HL-60/S4 (cell line): Measurements from ENCODE around the gene TMEM132D.

ENCODE experiments used
- in situ Hi-C: fragments of 300-500 bp; cut with MboI; formaldehyde crosslinking; loops from 2 replicates; pipeline ENCODE4 v1.14.3; 2022; ENCODE audit warnings: low sequenced_read_pairs

TMEM132D gene

DNA sequence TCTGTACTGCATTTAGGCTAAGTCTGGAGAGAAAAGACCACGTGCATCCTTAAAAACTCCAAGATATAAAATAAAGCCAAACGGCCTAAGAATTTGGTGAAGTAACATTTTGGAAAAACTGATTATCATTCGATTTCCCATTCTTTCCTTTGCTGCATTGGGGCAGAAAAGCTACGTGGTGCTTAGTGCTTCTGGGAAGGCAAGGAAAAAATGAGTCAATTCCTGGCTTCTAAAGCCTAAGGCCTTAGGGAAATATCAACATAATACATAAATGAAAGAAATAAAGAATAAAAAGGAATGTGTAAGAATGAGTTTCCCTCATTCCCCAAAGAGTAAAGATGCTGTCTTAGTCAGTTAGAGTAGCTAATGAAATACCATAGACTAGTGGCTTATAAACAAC is 530.1 kb downstream of the TMEM132D start:
- in situ Hi-C loops, result no loop called here

DNA sequence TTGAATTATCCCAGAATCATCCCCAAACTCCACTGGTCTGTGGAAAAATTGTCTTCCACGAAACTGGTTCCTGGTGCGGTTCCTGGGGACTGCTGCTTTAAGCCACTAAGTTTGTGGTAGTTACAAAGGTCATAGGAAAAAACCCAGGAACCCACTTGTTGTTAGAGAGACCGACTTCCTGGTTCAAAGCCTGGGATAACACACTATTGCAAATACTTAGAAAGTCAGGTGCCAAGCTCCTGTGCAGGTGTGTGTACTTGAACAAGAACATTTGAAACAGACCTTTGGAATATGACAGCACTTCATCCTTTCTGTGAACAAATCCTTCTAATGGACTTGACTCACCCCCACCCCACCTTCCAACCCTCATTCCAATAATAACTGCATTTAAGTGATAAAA is 530.9 kb downstream of the TMEM132D start:
- in situ Hi-C loops, result no loop called here

DNA sequence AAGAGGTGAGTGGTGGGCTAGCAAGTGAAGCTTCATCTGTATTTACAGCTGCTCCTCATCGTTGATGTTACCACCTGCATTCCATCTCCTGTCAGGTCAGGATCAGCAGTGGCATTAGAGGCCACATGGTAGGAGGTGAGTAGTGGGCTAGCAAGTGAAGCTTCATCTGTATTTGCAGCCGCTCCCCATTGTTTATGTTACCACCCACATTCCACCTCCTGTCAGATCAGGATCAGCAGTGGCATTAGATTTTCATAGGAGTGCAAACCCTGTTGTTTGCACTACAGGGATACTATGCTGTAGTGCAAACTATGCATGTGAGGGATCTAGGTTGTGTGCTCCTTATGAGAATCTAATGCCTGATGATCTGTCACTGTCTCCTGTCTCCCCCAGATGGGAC is 531.5 kb downstream of the TMEM132D start:
- in situ Hi-C loops, result no loop called here

DNA sequence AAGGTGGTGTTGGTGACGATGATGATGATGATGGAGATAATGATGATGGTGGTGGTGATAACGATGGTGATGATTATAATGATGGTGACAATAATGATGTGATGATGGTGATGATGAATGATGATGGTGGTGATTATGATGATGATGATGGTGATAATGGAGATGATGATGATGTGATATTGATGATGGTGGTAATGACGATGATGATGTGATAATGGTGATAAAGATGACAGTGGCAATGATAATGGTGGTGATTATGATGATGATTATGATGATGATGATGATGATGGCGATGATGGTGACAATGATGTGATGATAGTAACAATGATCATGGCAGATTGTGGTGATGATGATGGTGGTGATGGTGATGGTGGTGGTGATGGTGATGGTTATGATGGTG is 532.6 kb downstream of the TMEM132D start:
- in situ Hi-C loops, result no loop called here

DNA sequence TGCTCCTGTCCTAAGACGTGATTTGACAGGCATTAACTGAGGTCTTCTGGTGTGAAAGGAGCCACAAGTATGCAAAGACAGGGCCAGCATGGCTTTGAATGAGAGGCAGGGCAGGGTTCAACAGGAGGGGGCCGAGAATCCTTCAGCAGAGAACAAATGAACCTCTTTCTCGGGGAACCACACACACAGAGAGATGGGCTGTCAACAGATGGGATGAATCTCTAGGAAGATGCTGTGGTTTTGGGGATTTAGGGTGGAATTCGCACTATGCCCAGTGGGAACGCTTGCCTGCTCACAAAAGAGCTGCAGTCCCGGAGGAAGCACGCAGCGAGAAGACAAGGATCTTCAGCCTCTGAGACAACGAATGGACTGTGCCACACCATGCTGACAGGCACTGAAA is 537.2 kb downstream of the TMEM132D start:
- in situ Hi-C loops, result no loop called here

DNA sequence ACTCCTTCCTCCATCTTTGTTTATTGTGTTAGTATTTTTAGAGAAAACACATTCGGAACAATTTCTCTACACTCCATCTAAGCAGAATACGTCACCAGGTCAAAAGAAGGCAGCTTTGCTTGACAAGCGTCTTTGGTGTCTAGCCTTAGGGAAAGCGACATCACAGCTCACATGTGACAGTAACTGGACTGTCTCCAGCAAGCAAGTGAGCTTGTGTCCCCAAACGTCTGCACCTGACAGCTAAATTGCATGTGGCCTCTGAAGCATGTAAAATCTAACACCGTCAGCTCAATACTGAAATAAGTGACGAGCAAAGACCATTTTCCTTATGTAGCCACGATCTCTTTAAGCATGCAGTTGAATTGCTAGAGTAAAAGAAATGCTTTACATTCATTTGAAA is 540.8 kb downstream of the TMEM132D start:
- in situ Hi-C loops, result no loop called here

DNA sequence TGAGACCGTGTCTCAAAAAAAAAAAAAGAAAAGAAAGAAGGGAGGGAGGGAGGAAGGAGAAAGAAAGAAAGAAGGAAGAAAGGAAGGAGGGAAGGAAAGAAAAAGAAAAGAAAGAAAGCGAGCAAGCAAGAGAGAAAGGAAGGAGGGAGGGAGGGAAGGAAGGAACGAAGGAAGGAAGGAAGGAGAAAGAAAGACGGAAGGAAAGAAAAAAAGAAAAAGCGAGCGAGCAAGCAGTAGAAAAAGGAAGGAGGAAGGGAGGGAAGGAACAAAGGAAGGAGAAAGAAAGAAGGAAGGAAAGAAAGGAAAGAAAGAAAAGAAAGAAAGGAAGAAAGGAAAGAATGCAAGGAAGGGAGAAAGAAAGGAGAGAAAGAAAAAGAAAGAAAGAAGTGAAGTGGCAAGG is 546.6 kb downstream of the TMEM132D start:
- in situ Hi-C loops, result no loop called here

DNA sequence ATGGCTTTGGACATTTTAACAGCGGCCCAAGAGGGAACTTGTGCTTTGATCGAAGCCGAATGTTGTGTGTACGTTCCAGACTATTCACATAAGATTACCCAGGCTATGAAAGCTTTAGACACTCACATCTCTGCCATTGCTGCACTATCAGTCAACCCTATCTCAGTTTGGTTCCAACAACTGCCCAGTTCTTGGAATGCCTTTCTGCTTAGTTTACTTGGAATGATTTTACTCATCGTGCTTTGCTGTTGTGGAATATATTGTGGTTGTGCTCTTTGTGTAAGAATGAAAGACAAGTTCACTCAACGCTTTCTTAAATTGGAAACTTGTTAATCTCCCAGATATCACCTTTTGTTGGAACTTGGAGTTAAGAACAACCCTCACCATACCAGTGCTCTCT is 552.3 kb downstream of the TMEM132D start:
- in situ Hi-C loops, result no loop called here

DNA sequence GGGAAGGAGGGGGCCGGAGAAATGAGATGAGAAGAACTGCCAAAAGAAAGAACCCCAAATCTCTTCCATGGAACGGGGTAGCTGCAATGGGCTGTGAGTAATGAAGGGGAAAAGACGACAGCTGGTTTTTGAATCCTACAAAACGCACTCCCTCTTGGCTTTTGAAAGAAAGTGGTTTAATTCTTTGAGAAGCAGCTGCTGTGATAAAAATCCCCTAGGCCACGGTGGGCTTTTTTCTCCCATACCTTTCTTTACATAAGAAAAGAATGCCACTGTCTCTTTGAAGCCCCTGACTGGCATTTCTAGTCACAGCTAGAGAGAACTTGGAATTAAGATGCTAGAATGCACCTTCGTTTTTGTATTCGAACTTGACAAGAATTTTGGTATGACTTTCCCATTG is 564.5 kb downstream of the TMEM132D start:
- in situ Hi-C loops, result no loop called here

DNA sequence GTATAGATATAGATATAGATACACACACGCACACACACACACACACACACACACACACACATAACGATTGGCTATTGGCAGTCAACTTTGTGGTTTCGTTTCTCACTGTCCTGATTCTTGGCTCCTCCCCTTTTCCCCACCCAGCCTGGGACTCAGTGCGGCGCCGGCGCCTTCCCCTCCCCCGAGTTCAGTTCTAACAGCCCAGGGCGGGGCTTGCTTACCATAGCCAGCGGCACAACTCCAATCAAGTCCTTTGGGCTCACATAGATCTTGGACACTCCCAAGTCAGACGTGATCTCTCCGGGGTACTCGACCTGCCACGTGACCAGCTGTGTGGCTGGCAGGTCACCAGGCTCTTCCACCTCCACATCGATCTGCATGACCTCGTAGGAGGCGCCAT is 566.4 kb downstream of the TMEM132D start:
- in situ Hi-C loops, result no loop called here

DNA sequence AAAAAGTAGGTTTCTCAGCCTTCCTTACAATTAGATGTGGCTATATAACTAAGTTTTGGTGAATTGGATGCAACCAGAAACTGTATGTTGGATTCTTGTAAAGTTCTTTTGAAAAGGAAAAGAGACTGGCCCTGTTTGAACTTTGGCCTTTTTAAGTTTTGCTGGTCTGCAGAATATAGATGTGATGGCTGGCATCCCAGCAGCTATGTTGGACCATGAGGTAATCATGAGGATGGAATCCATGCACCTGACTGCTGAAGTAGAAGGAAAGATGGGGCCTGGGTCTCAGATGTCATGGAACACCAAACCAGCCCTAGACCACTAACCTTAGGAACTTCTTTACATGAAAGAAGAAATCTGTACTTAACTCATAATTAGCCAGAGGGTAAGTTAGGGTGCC is 568.1 kb downstream of the TMEM132D start:
- in situ Hi-C loops, result no loop called here

DNA sequence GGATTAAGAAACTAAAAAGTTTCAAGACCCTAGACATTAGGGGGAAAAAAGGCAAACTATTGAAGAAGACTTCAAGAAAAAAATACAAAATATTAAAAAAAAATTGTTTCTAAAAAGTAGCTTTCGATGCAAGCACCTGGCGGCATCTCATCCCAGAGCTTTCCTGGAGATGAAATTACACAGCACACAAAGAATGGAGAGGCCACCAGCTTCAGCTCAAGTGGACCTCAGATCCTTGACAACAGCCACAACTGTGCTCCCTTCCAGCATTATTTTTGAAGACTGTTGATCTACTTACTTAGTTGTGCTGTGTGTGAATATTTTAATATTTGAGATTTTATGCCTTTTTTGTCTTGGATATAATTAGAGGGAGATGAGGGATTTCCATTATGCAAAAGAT is 571.5 kb downstream of the TMEM132D start:
- in situ Hi-C loops, result no loop called here

DNA sequence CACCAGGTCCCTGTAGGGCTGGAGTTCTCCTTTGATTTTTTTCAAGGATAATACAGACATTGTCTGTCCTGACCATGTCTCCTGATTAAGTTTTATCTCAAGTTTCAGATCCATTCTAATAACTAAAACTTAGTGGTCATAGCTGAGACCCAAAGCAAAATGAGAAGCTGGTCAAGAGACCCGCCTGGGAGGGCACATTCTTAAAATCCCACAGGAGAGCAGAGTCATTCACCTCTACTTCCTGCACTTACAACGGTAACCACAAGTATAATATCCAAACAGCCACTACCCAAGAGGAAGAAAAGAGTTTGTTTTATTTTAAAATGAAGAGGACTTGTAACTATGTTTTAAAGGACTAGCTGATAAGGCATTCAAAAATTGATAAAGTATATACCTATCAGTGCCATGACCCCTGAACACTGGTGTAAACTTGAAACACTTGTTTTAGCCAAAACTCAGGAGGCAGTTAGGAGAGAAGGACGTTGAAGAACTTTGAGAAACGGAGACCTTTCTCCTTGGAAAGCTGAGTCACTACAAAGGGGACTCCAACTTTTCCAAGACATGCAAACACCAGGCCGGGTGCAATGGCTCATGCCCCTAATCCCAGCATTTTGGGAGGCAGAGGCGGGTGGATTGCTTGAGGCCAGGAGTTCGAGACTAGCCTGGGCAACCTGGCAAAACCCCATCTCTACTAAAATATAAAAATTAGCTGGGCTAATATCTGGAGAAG is 572.3 kb downstream of the TMEM132D start:
- in situ Hi-C loops, result no loop called here

DNA sequence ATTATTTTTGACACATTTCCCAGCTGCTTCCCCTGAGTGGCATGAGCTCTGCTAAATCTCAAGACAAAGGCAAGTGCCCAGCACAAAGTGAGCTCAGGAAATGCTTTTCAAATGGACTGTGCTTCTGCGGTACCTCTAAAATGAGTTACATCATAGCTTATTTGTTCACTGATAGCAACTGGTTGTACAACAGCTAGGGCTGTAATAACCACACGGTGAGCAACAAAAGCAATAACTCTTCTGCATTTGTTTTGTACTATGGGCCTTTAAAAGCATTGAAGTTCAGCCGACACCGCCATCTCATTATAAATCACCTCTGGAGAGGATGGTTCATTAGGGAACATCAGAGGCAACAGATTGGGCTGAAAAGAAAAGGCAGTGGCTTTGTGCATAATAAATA is 575.6 kb downstream of the TMEM132D start:
- in situ Hi-C loops, result no loop called here

DNA sequence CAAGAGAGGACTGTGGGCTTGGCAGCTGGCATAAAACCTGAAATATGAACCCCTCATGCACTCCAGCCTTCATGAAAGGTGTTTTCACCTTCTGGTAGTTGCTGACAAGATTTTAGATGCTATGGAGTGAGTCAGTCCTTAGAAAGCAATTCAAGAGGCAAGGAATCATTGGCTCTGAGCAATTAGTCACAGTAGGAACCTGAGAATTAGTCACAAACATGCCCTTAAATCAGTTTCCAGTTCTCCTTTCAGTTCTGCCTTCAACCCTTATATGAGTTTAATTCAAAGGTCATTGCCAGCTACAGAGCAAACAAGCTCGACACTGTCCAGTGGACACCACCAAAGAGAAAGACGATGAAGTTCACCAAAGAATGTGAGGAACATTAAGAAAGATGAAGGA is 578.3 kb downstream of the TMEM132D start:
- in situ Hi-C loops, result no loop called here

DNA sequence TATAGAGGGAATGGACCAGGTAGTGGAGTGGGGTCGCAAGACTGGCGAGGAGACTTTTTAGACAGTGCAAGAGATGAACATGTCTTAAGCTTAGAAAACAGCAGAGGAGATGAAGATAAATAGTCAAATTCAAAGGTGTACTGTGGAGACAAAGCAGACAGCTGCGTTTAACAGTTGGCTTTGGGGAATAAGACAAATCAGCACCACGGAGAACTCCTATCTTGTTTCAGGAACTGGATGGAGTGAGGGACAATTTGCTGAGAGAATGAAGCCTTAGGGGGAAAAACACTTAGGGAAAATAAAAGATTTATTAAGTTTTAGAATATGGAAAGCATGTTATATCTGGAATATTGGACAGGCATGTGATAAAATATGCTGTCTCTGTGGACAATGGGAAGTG is 591.8 kb downstream of the TMEM132D start:
- in situ Hi-C loops, result no loop called here

DNA sequence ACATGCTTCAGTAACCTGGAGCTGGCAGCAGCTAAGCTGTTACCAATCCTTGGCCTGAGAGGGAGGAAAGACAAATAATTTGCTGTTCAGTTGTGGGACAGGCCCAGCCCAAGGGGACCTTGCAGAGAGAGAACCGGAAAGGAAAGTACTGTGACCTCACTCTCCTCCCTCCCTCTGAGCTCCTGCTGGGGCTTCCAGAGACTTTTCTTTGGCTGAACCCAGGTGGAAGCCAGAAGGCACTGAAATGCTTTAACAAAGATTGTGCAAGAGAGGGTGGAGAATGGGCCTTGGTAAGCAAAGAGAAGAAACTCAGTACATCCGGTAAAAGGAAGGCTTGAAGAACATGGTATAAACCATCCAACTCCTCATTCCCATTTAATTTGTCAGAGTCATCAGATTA is 593.5 kb downstream of the TMEM132D start:
- in situ Hi-C loops, result no loop called here

DNA sequence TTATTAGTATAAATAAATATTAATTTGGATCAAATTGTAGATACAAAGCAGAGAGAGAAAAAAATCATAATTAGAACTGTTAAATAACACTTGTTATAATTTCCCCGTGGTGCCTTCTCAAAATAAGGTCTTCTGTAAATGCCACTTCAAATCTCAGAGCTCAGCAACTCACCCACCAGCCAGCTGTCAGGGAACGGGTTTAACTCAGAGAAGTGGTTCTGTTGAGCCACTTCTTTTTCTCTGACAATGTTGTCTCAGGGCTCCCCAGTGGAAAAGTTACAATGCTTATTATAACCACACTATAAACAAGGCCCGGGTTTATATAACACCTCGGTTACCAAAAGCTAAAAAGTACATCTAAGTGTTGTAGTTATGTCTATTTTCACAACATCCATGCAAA is 598.0 kb downstream of the TMEM132D start:
- in situ Hi-C loops, result no loop called here

DNA sequence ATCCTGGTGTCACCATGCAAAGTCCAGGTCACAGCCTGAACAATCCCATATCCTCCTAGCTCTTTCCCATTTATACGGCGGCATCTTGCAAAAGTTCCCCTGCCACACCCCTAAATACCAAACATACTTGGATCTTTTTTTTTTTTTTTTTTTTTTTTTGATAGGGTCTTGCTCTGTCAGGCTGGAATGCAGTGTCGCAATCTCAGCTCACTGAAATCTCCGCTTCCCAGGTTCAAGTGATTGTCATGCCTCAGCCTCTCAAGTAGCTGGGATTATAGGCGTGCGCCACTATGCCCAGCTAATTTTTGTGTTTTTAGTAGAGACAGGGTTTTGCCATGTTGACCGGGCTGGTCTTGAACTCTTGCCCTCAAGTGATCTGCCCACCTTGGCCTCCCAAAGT is 599.3 kb downstream of the TMEM132D start:
- in situ Hi-C loops, result no loop called here

DNA sequence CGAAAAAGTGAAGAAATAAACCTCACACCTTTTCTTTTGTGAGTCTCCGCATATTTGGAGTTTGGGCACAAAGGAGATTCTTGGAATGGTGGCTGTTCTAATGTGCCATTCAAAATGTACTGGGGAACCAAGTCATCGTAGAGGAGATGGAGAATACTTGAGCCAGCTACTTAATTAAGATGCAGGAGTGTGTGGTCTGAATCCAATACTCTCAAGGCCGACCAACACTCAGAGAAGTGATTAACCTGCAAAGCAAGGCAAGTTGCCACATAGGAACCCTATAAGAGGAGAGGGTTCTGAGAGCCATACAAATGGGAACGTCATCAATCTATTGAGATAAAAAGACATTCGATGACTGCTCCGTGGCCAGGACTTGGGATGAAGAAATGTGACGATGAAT is 603.8 kb downstream of the TMEM132D start:
- in situ Hi-C loops, result no loop called here

DNA sequence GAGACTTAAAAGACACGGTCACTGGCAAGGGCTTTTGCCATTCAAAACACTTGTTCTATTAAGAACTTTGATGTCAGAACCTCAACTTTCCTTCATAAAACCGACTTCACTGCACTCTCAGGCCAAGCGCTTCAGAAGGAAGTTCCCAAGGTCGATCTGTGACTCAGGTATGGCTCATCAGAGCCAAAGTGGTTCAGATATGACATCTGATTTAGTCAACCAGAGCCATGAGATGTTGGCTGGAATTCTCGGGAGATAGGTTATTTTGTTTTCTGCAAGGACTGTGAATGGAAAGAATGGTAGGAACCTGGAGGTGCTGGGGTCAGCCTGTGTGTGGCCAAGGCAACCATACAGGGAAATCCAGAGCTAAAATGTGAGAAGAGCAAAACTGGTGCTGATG is 604.9 kb downstream of the TMEM132D start:
- in situ Hi-C loops, result no loop called here

DNA sequence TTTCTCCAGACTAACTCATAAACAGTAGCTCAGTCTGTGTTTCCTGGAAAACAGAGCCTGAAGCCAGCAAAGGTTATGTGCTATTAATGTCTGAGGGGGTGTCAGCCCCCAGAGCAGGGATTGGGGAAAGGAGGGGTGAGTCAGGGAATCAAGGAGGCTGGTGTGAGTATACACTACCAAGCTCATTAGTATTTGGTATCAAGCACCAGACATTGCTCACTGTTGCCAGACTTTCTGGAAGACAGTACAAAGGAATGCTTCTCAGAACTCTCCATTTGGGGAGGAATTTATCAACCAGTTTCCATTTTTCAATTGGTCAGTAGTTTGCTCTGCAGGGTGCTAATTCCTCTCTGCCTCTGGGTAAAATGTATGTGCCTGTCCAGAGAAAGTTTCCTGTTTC is 607.2 kb downstream of the TMEM132D start:
- in situ Hi-C loops, result no loop called here

DNA sequence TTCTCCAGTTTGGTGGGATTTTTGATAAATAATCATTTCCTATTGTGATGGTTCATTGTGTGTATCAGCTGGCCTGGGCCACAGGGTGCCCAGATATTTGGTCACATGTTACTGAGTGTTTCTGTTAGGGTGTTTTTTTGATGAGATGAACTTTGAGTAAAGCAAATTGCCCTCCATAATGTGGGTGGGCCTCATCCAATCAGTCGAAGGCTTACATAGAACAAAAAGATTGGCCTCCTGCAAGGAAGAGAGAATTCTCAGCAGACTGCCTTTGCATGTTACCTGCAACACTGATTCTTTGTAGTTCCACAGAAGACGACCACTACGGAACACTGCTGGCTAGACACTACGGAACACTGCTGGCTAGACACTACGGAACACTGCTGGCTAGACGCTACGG is 609.0 kb downstream of the TMEM132D start:
- in situ Hi-C loops, result no loop called here
